Activated CD4-positive, alpha-beta T cell treated with anti-CD3 and anti-CD28 coated beads for 1 hour (primary cell): ENCODE data around the gene NR1H4.
"Not testable (repeated sequence)": the region's sequence is repeated elsewhere in the genome, so short reads cannot be mapped to it uniquely, and the experiment has no call there.

Experiments
- DNase-seq: peaks from one replicate; pipeline ENCODE4 v3.0.0-alpha.2; 2020

NR1H4 gene

DNA sequence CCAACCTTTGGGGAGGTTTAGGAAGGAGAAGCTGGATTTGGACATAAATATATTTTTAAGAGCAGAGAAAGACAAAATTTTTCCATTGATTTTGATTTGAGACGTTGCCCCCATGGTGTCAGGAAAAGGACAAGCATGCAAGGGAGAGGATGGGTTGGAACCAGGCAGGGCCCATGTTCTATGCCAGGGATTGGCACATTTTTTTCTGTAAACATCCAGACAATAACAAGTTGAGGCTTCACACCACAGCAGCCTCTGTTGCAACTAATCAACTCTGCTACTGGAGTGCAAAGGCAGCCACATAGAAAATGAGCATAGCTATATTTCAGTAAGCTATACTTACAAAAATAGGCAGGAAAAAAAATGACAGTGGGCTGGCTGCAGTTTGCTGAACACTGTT is 44.7 kb downstream of the NR1H4 start:
- DNase-seq, result no peak

DNA sequence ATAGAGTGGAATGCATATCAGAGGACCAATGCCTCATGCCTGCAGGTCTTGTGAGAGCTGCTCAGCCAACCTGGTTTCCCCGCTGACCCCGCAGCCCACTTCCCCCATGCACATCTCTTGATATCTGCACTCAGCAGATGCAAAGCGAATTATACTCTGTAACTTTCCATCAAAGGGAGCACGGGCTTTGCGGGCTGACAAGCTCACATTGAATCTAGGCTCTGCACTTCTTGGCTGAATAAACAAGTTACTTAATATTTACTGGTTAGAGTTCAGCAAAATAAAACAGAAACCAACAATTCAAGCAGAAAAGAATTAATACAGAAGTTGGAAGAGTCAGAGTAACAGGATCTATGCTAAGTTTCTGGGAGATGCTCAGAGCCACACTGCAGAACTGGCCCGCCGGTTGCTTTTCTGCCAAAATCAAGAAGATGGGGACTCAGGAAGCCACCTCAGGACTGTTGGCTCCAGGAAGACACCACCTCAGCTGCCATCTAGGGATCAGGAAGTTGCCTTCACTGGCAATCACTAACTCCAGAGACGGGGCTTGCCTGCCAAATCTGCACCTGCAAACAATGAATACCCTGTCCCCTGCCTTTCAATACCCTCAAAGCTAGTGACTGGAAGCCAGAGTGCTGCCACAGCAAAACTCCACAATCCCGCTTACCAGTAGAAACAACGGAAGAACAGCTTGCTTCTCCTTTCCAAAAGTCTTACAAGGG is 46.5 kb downstream of the NR1H4 start:
- no peak for DNase-seq

DNA sequence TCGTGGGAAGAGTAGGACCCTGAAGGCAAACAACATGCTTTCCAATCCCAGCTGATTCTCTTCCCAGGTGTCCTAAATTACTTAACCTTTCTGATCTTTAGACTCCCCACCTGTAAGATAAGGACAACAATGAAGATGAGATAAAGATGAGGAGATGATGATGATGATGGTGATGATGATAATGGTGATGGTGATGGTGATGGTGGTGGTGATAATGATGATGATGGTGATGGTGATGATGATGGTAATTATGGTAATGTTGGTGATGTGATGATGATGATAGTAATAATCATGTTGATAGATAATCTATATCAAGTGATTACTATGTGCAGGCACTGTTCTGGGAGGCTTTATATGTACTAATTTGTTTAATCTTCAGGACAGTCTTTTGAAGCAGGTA is 48.3 kb downstream of the NR1H4 start:
- no peak for DNase-seq

DNA sequence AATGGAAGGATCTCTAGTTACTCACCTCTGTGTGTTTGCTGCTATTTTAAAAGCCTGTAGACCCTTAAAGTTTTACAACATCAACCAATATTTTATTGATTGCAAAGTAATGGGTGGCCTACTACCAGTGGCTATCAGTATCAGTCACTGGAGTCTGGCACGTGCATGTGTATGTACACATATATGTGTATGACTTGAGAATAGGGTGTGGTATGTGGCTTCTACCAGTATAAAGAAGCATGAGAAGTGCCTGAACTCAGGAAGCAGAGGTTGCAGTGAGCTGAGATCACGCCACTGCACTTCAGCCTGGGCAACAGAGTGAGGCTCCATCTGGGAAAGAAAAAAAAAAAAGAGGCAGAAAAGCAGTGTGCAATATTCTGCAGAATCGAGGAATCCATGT is 54.4 kb downstream of the NR1H4 start:
- DNase-seq, result no peak

DNA sequence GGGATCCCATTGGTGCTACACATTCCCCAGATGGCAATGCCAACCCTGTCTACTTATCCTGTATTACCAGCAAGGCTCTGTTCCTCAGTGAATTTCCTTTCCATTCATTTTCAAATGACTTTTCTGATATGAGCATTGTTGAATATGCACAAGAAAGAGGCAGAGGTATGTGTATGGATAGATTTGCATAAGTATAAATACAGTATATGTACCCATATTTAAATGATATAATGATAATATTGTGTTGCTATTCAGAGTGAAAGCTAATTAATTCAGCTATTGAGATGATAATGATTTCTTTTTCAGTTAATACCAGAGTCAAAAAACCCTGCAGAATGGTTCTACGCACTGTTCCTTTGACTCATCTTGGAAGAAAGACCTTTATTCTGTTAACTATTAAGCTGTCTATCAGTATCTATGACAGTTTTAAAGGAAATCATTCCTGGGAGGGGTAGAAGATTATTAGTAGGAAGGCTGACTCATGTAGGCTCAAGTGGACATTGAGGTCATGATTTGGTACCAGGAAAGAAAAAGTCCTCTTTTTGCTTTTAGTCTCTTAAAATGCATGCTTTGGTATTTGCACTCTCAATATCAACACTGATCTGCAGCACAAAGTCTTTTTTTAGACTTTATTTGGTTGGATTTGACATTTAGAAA is 54.9 kb downstream of the NR1H4 start:
- no peak for DNase-seq

DNA sequence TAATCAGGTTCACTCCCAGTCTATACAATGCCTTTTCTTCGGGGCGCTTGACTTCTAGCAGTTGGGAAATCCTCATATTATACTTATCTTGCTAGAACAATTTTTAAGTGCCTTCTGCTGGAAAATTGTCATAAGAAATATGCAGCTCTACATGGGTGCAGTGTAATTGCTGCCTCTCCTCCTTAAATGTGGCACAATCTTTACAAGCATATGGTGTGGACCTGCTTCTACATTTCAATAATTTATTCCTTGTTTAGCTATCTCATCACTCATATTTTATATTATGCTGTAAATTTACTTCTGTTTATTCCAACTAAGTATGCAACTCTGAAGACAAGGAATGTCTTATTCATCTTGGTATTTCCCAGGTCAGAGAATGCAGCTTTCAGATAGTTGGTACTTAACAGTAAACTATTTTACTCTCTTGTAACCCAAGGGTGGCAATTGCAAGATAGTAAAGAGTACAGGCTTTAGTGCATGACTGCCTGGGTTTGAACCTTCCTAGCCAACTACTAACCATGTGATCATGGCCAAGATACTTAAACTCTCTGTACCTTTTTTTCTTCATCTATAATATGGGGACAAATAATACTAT is 56.2 kb downstream of the NR1H4 start:
- DNase-seq, result no peak

DNA sequence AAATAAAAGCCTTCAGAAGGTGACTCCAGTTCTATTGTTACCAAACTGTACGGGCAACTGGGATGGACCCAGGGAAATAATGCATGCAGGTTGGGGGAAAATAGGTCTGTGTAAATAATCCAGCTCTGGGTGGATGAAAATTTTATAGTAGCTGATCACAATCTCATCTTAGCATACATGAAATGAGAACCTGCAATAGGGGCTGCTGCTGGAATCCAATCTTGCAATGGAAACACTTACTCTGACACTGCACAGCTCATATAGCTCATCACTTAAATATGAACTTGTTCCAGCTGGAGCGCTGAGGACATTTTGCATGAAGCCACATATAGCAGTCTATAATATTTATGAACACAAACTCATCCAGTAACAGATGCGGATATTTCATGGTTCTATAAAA is 59.7 kb downstream of the NR1H4 start:
- DNase-seq, result no peak

DNA sequence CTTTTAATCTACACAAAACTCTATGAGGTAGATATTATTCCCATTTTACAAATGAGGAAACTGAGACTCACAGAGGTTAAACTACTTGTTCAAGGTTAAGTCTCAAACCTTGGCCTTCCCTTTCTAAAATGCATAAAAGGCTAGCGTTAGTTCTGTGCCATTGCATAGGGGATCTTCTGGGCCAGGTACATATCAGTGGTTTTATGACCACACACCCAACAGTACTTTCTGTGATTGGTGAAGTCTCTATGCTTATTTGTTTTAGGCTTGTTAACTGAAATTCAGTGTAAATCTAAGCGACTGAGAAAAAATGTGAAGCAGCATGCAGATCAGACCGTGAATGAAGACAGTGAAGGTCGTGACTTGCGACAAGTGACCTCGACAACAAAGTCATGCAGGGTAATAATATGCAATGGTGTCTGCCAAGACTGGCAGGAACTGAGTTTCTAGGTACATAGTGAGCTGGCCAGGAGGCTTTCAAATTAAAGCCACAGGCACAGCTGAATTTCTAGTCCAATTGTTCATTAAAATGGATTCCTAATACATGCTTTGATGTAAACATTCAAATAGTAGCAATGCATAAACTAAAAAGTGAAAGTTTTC is 61.1 kb downstream of the NR1H4 start:
- no peak for DNase-seq

DNA sequence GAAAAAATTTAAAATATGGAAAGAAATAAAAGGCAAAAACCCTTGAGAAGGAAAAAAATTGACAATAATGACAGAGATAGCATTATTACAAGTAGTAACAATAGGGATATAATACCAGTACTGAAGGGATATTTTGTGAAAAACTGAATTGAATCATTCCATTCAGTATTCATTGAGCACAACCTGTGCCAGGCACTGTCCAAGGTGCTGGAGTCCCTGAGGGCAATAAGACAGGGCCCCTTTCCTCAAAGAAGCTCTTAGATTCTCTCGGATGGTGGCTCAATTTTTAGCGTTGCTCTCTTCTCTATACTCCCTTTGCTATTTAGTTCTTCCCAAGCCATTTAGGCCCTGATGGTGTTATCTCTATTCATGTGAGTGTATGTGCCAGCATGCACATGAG is 65.5 kb downstream of the NR1H4 start:
- no peak for DNase-seq

DNA sequence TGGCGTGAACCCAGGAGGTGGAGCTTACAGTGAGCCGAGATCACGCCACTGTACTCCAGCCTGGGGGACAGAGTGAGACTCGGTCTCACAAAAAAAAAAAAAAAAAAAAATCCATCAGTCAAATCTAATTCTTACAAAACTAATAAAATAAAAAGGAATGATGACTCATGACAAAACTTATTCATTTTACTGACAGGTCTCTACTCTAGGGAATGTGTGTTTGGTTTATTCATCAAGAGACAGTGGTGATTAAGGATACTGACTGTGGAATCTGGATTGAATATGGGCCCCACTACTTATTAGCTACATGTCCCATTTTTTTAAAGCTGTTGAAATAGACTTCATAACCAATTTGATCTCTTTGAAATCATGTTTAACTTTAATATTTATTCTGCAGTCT is 70.5 kb downstream of the NR1H4 start:
- DNase-seq, result no peak

DNA sequence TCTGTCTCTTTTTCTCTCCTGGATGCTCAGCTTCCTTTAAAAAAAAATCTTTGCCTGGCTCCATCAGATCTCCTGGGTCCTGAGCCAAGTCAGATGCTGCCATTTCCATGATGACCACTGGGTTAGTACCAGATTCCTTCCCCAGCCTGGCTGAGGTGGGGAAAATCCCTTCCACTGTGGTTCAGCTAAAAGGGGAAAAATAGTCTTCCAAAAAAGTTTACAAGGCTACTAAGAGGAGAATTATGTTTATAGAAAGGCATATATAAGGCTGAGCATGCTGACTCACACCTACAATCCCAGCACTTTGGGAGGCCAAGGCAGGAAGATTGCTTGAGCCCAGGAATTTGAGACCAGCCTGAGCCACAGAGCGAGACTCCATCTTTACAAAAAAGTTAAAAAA is 71.4 kb downstream of the NR1H4 start:
- DNase-seq, result no peak

DNA sequence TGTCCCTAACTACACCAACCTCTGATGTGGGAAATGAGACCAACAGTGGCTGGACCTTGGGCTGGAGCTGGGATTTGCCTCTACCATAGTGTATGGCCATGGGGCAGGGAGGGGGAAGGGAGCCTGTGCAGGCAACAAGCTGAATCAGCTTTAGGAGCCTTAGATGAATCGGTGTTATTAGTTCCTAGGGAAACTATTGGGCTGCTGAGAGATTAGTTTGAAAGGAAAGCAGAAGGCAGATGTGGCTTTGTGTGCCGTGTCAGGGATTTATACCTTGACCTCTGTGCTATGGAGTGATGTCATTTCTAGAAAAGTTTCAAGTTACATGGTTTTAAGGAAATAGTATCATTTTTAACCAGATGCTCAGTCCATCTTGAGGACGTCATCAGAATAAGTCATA is 80.3 kb downstream of the NR1H4 start:
- DNase-seq, result no peak

DNA sequence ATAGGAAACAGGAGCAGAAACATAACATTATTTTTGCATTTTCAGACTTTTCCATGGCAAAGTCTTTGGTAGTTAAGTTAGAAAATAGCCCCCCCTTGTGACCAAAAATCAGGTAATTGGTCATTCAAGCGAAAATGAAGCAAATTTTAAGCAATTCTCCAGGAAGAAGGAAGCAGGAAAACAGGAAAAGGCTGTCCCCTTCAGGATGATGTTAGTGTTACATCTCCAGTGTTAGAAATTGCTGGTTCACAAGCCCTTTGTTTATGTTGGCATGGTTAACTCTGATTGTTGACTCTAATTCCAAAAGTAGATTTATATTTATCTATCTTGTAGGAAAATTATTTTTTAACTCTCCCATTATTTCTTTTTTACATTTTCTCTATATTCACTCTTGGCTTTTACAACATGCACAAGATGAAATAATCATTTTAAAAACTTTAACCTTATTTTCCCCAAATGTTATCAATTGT is 81.0 kb downstream of the NR1H4 start:
- no peak for DNase-seq

DNA sequence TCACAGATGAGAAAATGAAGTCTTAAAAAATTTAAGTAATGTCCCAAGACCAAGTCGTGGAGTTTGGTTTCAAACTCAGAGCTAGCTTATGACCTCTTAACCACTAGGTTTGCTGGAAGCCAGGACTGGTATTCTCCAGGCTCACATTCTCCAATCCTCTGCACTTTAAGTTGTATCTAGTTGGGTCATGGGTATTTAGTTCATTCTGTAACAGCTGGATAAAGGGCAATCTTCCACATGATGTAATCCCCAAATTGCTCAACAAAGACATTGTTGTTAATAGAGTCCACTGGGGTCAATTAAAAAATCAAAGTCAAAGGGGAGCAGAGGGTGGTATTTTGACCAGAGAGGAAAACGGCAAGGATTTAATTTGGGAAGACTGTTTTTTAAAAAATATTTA is 82.1 kb downstream of the NR1H4 start:
- DNase-seq, result no peak

DNA sequence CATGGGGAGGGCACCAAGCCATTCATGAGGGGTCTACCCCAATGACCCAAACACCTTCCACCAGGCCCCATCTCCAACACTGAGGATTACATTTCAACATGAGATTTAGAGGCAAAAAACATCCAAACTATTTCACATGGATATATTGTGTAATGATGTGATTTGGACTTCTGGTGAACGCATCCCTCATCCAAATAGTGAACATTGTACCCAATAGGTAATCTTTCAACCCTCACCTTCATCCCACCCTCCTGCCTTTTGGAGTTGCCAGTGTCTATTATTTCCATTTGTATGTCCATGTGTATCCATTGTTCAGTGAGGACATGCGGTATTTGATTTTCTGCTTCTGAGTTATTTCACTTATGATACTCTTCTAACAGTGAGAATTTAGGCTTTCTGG is 83.7 kb downstream of the NR1H4 start:
- no peak for DNase-seq

DNA sequence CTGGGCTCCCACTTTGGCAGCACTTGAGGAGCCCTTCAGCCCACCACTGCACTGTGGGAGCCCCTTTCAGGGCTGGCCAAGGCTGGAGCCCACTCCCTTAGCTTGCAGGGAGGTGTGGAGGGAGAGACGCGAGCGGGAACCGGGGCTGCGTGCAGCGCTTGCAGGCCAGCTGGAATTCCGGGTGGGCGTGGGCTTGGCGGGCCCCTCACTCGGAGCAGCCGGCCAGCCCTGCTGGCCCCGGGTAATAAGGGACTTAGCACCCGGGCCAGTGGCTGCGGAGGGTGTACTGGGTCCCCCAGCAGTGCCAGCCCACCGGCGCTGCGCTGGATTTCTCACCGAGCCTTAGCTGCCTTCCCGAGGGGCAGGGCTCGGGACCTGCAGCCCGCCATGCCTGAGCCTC is 85.6 kb downstream of the NR1H4 start:
- not testable (repeated sequence) for DNase-seq

DNA sequence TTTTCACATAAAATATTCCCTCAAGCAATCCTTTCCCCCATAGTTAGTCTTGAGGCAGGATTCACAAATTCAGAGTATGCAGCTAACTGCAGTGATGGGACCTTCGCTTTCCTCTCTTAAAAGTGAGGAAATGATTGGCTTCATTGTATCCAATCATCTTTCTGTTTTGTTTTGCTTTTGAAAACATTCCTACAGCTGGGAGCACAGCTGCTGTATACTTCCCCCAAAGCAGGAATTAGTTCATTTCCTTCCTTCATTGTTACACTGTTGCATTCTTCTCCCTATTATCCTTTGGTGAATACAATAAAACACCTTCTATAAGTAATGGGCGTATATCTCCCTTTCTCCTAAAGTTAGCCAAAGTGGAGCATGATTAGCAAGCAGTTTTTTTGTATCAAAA is 90.4 kb downstream of the NR1H4 start:
- DNase-seq, result no peak

DNA sequence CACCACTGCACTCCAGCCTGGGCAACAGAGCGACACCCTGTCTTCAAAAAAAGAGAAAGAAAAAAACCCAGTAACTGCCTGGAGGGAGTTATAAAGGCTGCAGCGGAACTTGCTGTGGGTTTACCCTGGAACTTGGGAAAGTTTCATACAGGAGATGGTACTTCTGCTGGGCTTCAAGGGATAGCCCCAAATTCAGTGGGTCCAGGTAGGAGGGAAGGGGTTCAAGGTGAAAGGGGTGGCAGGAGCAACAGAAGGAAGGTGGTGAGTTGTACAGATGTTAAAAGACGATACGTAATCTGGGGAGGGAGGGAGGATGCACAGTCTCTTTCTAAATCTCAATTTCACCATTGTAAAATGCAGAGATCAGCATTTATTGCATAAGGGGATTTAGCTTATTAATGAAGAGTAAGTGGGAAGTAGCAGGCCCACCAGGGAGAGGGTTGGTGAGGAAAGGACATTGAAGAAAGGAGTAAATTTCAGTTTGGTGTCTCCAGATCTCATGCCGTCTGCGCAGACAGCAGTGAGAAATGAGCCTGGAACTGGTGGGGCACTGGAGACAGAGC is 91.3 kb downstream of the NR1H4 start:
- no peak for DNase-seq

DNA sequence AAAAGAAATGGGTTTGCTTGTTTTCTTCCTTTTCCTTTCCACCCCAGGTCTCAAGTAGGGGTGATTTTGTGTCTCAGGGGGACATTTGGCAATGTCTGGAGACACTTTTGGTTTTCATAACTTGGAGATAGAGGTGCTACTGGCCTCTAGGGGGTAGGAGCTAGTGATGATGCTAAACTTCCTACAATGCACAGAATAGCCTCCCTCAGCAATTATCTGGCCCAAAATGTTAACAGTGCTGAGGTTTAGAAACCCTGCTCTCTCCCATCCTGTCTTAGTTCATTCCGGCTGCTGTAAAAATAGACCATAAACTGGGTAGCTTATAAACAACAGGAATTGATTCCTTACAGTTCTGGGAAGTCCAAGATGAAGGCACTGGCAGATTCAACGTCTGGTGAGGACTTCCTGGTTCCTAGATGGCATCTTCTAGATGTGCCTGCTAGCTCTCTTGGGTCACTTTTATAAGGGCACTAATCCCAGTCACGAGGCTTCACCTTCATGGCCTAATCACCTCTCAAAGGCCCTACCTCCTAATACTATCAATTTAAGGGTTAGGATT is 92.4 kb downstream of the NR1H4 start:
- no peak for DNase-seq

DNA sequence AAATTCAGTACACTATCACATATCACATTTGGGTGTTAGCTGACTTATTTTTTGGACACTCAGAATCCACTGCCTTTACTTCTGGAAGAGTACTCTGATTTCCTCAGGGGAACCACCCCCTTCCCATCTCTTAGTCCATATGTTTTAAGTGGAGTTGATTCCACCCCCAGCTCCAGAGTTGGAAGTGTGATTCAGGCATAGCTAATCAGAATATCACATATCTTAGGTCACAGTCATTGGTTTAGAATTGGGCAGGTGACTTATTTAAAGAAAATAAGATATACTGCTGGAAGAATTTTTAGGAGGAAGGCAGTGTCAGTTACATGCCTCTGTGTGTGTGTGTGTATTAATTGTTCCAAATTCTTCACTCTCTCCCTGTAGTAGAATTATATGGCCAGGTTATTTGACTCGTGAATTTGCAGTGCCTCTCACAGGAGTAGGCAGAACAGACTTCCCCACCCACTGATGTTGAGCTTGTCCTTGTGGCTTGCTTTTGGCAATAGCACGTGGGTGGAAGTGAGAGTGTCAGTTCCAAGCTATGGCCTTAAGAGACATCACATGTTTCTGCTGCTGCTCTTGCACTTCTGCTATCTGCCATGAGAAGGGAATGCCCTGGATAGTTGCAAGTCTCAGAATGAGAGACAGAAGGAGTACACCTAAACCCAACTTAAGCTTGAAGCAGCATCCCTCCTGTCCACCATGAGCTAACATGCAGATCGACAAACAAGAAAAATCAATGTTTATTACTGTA is 93.4 kb downstream of the NR1H4 start:
- DNase-seq, result no peak

DNA sequence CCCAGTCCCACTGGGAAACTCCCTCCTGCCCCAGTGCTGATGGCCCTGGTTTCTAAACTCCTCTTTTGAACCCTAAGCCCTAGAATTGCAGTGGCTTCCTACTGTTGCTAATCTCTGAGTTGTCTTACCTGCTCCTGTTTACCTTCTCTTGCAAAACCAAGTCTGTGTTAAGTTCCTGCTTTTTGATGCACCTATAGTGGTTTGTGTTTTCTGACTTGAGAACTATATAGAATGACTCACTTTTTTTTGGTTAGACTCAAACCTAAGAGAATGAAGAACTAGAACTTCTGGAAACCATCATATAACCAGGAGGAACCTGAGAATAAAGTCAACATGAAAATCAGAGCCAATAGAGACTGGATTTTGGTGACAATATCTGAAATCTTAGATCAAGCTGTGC is 94.3 kb downstream of the NR1H4 start:
- DNase-seq, result no peak

DNA sequence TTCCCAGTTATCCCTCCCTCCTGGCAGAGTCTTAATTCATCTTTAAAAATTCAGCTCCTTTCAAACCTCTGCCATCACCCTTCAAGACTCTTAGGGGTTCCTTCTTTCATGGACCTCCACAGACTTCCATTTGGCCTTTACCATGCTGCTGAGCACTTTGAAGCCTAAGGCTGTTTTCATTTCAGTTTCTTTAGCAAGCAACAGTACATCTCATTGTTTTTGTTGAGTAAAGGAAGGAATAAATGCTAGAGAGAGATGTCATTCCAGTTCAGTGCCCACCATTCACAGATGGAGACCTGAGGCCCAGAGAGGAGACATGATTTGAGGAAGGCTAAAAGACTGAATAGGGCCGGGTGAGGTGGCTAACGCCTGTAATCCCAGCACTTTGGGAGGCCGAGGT is 98.5 kb downstream of the NR1H4 start:
- DNase-seq, result no peak
